GM23338 (cell line): ENCODE measurements around the gene NFX1.

Experiments
- CREB1 ChIP-seq: fragments of 250-450 bp; sonication (Bioruptor Pico); IDR thresholded peaks from 2 replicates; pipeline ENCODE4 v1.5.0; 2020; ENCODE audit warnings: low read depth, mild to moderate bottlenecking, moderate library complexity
- POLR2AphosphoS5 ChIP-seq: IDR thresholded peaks from 2 replicates; pipeline ENCODE4 v1.6.1; 2016; ENCODE audit warnings: antibody characterized with exemption, low read depth
- TF ChIP-seq, protein P1 (sequence below), 2 experiments: fragments of 200-600 bp in 1 of 2; sonication (generic) in 1 of 2; conservative IDR thresholded peaks; 2 replicates each; pipeline versions ENCODE4 v1.5.1 to v1.6.1; 2016 to 2017; ENCODE audit warnings: antibody characterized with exemption in 2 of 2, low read depth in 2 of 2, mild to moderate bottlenecking in 2 of 2, moderate library complexity in 1 of 2

DNA sequence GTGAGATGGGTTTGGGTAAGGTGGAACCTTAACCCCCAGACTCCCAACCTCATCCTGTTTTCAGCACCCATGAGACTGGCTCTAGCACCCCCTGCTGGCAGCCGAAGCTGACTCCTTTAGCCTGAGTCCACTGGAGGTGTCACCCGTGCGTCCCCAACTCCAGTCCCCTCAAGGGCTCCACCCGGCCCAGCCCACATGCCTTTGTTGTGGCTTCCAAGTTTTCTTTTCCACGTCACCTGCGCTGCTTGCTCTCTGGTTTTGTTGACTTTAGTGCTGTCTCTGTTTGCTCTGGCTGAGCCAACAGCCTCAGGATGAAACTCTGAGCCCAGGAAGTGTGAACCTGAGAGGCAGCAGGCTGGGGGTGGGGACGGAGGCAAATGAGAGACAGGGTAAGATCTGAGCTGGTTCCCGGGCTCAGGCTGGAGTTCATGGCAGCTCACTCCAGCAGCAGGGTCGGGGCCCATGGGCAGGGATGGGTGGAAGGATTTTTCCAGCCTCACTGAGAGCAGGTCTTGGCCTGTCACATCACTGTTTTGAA, 125.3 kb downstream of the NFX1 start:
- TF ChIP-seq POLR2AphosphoS5 (no peak), CREB1 (CRISPR knock-in tag) (no peak)
- TF ChIP-seq, protein P1, sequence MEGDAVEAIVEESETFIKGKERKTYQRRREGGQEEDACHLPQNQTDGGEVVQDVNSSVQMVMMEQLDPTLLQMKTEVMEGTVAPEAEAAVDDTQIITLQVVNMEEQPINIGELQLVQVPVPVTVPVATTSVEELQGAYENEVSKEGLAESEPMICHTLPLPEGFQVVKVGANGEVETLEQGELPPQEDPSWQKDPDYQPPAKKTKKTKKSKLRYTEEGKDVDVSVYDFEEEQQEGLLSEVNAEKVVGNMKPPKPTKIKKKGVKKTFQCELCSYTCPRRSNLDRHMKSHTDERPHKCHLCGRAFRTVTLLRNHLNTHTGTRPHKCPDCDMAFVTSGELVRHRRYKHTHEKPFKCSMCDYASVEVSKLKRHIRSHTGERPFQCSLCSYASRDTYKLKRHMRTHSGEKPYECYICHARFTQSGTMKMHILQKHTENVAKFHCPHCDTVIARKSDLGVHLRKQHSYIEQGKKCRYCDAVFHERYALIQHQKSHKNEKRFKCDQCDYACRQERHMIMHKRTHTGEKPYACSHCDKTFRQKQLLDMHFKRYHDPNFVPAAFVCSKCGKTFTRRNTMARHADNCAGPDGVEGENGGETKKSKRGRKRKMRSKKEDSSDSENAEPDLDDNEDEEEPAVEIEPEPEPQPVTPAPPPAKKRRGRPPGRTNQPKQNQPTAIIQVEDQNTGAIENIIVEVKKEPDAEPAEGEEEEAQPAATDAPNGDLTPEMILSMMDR (conservative IDR thresholded peaks at IDR 0.05; ENCODE audit: low read depth in 2 of 2) = peak; percentile 77 to 88
